K562 (cell line): ENCODE results near the gene ACTR3.

Experiments used
- PCBP2 ChIP-seq: fragments of 200-400 bp; formaldehyde crosslinking; IDR thresholded peaks from 2 replicates; pipeline ENCODE4 v1.6.1; 2018; ENCODE audit warnings: low read length, low read depth, mild to moderate bottlenecking, moderate library complexity; ENCODE audit not compliant: poor library complexity, severe bottlenecking
- POLR2AphosphoS5 ChIP-seq: IDR thresholded peaks from 2 replicates; pipeline ENCODE4 v1.6.1; 2011; ENCODE audit warnings: mild to moderate bottlenecking, low read depth, low read length, moderate library complexity; ENCODE audit not compliant: control insufficient read depth, insufficient read depth
- TF ChIP-seq, protein P1 (sequence below), 3 experiments: IDR thresholded peaks in 2 of 3; conservative IDR thresholded peaks in 1 of 3; 2 replicates each; pipeline ENCODE4 v1.5.1; 2011 to 2012; ENCODE audit warnings: low read length in 3 of 3, mild to moderate bottlenecking in 3 of 3, control low read depth in 2 of 3, improper control_type of control experiment in 1 of 3, inconsistent platforms in 1 of 3, low read depth in 1 of 3, mixed read lengths in 1 of 3, moderate library complexity in 1 of 3; ENCODE audit not compliant: insufficient read depth in 2 of 3

DNA sequence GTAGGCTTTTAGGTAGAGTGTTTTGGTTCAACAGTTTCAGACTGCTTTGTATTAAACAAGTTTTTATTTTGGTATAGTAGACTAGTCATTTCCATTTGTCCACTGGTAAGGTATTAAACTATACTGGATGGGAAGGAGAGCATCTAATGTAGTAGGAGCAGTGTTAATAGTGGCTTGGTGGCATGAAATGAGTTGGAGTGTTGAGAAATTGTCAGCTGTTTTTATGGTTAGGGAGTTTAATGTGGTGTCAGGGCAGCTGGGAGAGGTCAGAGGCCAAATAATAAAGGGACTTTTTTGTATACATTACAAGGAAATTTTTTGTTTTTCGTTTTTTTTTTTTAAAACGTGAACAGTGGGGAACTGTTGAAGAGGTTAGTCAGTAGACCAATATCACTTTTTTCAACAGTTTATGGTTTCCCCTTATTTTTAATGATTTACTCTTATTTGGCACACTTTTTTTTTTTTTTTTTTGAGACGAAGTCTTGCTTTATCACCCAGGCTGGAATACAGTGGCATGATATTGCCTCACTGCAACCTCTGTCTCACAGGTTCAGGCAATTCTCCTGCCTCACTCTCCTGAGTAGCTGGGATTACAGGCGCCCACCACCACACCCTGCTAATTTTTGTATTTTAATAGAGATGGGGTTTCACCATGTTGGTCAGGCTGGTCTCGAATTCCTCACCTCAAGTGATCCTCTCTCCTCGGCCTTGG lies 21.2 kb downstream of the ACTR3 start:
- TF ChIP-seq PCBP2, result no peak
- TF ChIP-seq POLR2AphosphoS5, result no peak
- TF ChIP-seq, protein P1, sequence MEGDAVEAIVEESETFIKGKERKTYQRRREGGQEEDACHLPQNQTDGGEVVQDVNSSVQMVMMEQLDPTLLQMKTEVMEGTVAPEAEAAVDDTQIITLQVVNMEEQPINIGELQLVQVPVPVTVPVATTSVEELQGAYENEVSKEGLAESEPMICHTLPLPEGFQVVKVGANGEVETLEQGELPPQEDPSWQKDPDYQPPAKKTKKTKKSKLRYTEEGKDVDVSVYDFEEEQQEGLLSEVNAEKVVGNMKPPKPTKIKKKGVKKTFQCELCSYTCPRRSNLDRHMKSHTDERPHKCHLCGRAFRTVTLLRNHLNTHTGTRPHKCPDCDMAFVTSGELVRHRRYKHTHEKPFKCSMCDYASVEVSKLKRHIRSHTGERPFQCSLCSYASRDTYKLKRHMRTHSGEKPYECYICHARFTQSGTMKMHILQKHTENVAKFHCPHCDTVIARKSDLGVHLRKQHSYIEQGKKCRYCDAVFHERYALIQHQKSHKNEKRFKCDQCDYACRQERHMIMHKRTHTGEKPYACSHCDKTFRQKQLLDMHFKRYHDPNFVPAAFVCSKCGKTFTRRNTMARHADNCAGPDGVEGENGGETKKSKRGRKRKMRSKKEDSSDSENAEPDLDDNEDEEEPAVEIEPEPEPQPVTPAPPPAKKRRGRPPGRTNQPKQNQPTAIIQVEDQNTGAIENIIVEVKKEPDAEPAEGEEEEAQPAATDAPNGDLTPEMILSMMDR (IDR thresholded peaks at IDR 0.05 in 2 of 3, conservative IDR thresholded peaks at IDR 0.05 in 1 of 3; ENCODE audit: insufficient read depth in 2 of 3, low read depth in 1 of 3, low read length in 3 of 3), result no peak
